GM23248 (cell line): Measurements from ENCODE around the gene LCE7A. TPM values are rescaled to one million over a fixed set of nuclear protein-coding genes. Genes with fewer than 3 reads are reported as not detected.
A peak's percentile ranks its signal among the peaks of the same experiment; 100 is the strongest.

ENCODE experiments used
- DNase-seq: peaks from one replicate; pipeline ENCODE4 v3.0.0-alpha.2; 2015
- H2AFZ ChIP-seq: fragments of 200-600 bp; sonication (generic); 2 replicates; pipeline ENCODE4 v1.6.1; 2016; ENCODE audit warnings: antibody characterized with exemption
- H3F3A ChIP-seq: fragments of 200-600 bp; sonication (generic); 2 replicates; pipeline ENCODE4 v1.6.1; 2016; ENCODE audit warnings: mild to moderate bottlenecking, antibody characterized with exemption, mixed run types; ENCODE audit not compliant: insufficient read depth
- H3K27ac ChIP-seq: fragments of 200-600 bp; sonication (generic); 2 replicates; pipeline ENCODE4 v1.5.1; 2016; ENCODE audit warnings: mild to moderate bottlenecking
- H3K27me3 ChIP-seq: fragments of 200-600 bp; sonication (generic); replicated peaks from 2 replicates; pipeline ENCODE4 v1.6.1; 2016; ENCODE audit warnings: mild to moderate bottlenecking; ENCODE audit not compliant: insufficient read depth
- H3K36me3 ChIP-seq: fragments of 200-600 bp; sonication (generic); 2 replicates; pipeline ENCODE4 v1.6.1; 2016; ENCODE audit warnings: low read depth, mild to moderate bottlenecking
- H3K4me1 ChIP-seq: fragments of 200-600 bp; sonication (generic); 2 replicates; pipeline ENCODE4 v1.6.1; 2016; ENCODE audit warnings: mild to moderate bottlenecking; ENCODE audit not compliant: insufficient read depth
- H3K4me2 ChIP-seq: fragments of 200-600 bp; sonication (generic); one replicate; pipeline ENCODE4 v1.6.1; 2016; ENCODE audit warnings: mild to moderate bottlenecking; ENCODE audit not compliant: unreplicated experiment
- H3K4me3 ChIP-seq: fragments of 200-600 bp; sonication (generic); 2 replicates; pipeline ENCODE4 v1.5.1; 2016; ENCODE audit warnings: mild to moderate bottlenecking
- H3K79me2 ChIP-seq: fragments of 200-600 bp; sonication (generic); 2 replicates; pipeline ENCODE4 v1.6.1; 2016; ENCODE audit warnings: mild to moderate bottlenecking; ENCODE audit not compliant: insufficient read depth
- H3K9ac ChIP-seq: fragments of 200-600 bp; sonication (generic); 2 replicates; pipeline ENCODE4 v1.6.1; 2016; ENCODE audit warnings: mild to moderate bottlenecking
- H3K9me2 ChIP-seq: fragments of 200-600 bp; sonication (generic); 2 replicates; pipeline ENCODE4 v1.6.1; 2016; ENCODE audit warnings: mixed run types, mild to moderate bottlenecking, moderate library complexity; ENCODE audit not compliant: insufficient read depth
- H3K9me3 ChIP-seq: fragments of 200-600 bp; sonication (generic); one replicate; pipeline ENCODE4 v1.6.1; 2017; ENCODE audit warnings: low read depth
- H4K20me1 ChIP-seq: fragments of 200-600 bp; sonication (generic); 2 replicates; pipeline ENCODE4 v1.6.0; 2016; ENCODE audit not compliant: insufficient read depth
- EZH2 ChIP-seq: fragments of 200-600 bp; sonication (generic); IDR thresholded peaks from 2 replicates; pipeline ENCODE4 v1.6.1; 2018; ENCODE audit warnings: antibody characterized with exemption, mild to moderate bottlenecking; ENCODE audit not compliant: insufficient read depth, poor library complexity, severe bottlenecking
- EZH2phosphoT487 ChIP-seq: fragments of 200-600 bp; sonication (generic); IDR thresholded peaks from 2 replicates; pipeline ENCODE4 v1.6.1; 2018; ENCODE audit warnings: antibody characterized with exemption, moderate library complexity, mild to moderate bottlenecking, low read depth; ENCODE audit not compliant: insufficient read depth
- WGBS, 2 experiments: methylation state at CpG; one replicate each; pipeline ENCODE4 v1.1.6; 2015 to 2017; ENCODE audit warnings: low lambda C conversion rate in 2 of 2, low coverage in 1 of 2; ENCODE audit errors: missing lambda C conversion rate in 2 of 2; 5-methylcytosine and 5-hydroxymethylcytosine counted together
- in situ Hi-C: fragments of 300-500 bp; cut with MboI; formaldehyde crosslinking; loops from 2 replicates; pipeline ENCODE4 v1.15.0; 2020
- polyA plus RNA-seq: library from polyadenylated mRNA; unstranded; fragments of >200 nt; fragmentation: Nextera tagmentation; extraction: Ambion mirVana; gene quantifications from 2 replicates; pipeline ENCODE4 v1.2.1, GENCODE V29; 2016
- total RNA-seq: library from RNA; depleted of rRNA; stranded (reverse); fragments of >200 nt; shearing (Covaris generic); gene quantifications from 2 replicates; pipeline ENCODE4 v1.2.3, GENCODE V29; 2014

The LCE7A gene
- total and polyA plus RNA-seq, 2 experiments from 2014 or later, result not detected

DNA sequence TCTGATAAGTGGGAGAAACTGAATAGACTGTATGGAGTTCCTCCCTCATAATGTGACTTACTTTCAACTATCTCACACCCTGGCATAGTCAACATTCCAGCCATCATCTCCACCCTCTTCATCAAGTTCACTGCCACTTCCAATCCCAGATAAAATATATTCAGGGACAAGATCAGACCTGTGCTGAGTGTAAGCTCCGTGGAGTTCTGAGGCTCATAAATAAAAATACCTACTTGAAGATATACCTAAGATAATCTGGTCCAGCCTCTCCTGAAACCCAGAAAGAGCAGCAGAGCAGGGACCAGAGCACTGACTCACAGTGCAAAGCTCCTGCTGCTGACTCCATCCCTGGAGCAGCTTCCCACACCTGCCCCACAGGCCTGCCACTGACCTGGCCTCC lies 1.7 kb upstream of the LCE7A start:
- Histone ChIP-seq H2AFZ (no peak overlapping the region), H3K9me2 (no peaks in the 10 kb centered on the region), H3K4me3 (no peak overlapping the region), H3K27me3 (no peaks in the 10 kb centered on the region), H3K9me3 (no peaks in the 10 kb centered on the region), H3K4me1 (peaks cover 11% of the 10 kb centered on the region), H3K36me3 (no peaks in the 10 kb centered on the region), H3F3A (no peaks in the 10 kb centered on the region), H4K20me1 (no peaks in the 10 kb centered on the region), H3K27ac (no peak overlapping the region), H3K9ac (no peak overlapping the region), H3K79me2 (no peaks in the 10 kb centered on the region), H3K4me2 (no peak overlapping the region)
- 25 to 29% methylated on average over 1 of the region's 1 CpG for WGBS, 2 experiments
- no peak for DNase-seq
- in situ Hi-C loops, result no loop called here
- no peak for TF ChIP-seq EZH2
- no peak for TF ChIP-seq EZH2phosphoT487

DNA sequence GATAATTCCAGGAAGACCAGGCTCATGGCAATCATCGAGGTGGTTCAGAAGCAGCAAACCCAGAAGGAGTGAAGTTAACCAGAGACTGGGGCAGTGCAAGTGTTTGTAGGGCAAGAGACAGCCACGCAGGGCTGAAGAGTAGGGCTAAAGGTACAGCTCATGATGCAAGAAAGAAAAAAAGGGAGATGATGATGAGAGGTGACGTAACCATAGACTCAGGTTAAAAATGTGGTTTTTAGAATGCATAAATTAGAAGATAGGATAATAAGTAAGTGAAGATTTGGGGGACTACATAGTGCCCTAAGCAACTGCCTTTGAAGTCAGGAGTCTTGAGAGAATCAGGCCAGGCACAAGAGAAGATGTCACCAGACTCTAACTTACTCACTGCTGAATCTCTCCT lies 333 bp downstream of the LCE7A start:
- H3K9ac ChIP-seq, result no peak overlapping the region
- H3K36me3 ChIP-seq, result no peaks in the 10 kb centered on the region
- no peak overlapping the region for H3K4me3 ChIP-seq
- H3K4me2 ChIP-seq, result no peak overlapping the region
- no peaks in the 10 kb centered on the region for H4K20me1 ChIP-seq
- no peak overlapping the region for H3K27ac ChIP-seq
- H3F3A ChIP-seq, result no peaks in the 10 kb centered on the region
- H3K9me2 ChIP-seq, result no peaks in the 10 kb centered on the region
- peak; percentile 10 for DNase-seq
- H3K79me2 ChIP-seq, result no peaks in the 10 kb centered on the region
- peaks cover 11% of the 10 kb centered on the region for H3K4me1 ChIP-seq
- WGBS, 2 experiments, result 42% methylated on average over 3 of the region's 3 CpGs
- no peak for TF ChIP-seq EZH2phosphoT487
- TF ChIP-seq EZH2, result no peak
- no peaks in the 10 kb centered on the region for H3K9me3 ChIP-seq
- H2AFZ ChIP-seq, result no peak overlapping the region
- in situ Hi-C loops, result no loop called here
- H3K27me3 ChIP-seq, result no peaks in the 10 kb centered on the region

GRCh38 chr1:152861374-152861773 lies 1.6 kb downstream of the LCE7A start:
- H2AFZ ChIP-seq, result no peak overlapping the region
- DNase-seq, result no peak
- H3K9me3 ChIP-seq, result no peaks in the 10 kb centered on the region
- H4K20me1 ChIP-seq, result no peaks in the 10 kb centered on the region
- no peaks in the 10 kb centered on the region for H3K4me1 ChIP-seq
- H3K79me2 ChIP-seq, result no peaks in the 10 kb centered on the region
- H3F3A ChIP-seq, result no peaks in the 10 kb centered on the region
- no peak overlapping the region for H3K27ac ChIP-seq
- H3K27me3 ChIP-seq, result no peaks in the 10 kb centered on the region
- in situ Hi-C loops, result no loop called here
- TF ChIP-seq EZH2 (no peak), EZH2phosphoT487 (no peak)
- WGBS, 2 experiments, result 37 to 41% methylated on average over 4 of the region's 4 CpGs
- H3K4me3 ChIP-seq, result no peak overlapping the region
- no peak overlapping the region for H3K9ac ChIP-seq
- no peaks in the 10 kb centered on the region for H3K9me2 ChIP-seq
- H3K4me2 ChIP-seq, result no peak overlapping the region
- no peaks in the 10 kb centered on the region for H3K36me3 ChIP-seq

DNA sequence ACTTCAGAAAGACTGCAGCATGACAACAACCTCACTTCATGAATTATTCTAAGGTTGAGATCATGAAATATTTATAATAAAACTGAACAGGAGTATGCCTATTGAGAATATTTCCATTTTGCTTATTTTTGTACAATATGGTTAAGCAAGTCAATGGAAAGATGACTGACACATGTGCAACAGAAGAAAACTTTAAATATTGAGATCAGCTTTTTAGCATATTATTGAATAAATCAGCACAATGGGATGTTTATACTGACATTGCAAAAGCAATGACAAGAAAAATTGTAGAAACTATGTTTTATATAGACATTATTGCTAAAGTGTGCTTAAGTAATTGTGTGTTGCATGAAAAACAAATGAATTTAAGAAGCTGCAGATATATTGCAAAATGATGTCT lies 4.6 kb downstream of the LCE7A start:
- H3K4me1 ChIP-seq, result no peaks in the 10 kb centered on the region
- H3K36me3 ChIP-seq, result no peaks in the 10 kb centered on the region
- H3F3A ChIP-seq, result no peaks in the 10 kb centered on the region
- TF ChIP-seq EZH2 (no peak), EZH2phosphoT487 (no peak)
- H3K27ac ChIP-seq, result no peak overlapping the region
- no peak overlapping the region for H2AFZ ChIP-seq
- no peak overlapping the region for H3K4me3 ChIP-seq
- no peaks in the 10 kb centered on the region for H3K27me3 ChIP-seq
- H3K9me2 ChIP-seq, result no peaks in the 10 kb centered on the region
- no peak overlapping the region for H3K9ac ChIP-seq
- in situ Hi-C loops, result no loop called here
- no peaks in the 10 kb centered on the region for H3K79me2 ChIP-seq
- H3K4me2 ChIP-seq, result no peak overlapping the region
- no peak for DNase-seq
- H3K9me3 ChIP-seq, result no peaks in the 10 kb centered on the region
- no peaks in the 10 kb centered on the region for H4K20me1 ChIP-seq

GRCh38 chr1:152866321-152866720 lies 6.5 kb downstream of the LCE7A start:
- Histone ChIP-seq H3K36me3 (no peaks in the 10 kb centered on the region), H3K27me3 (no peaks in the 10 kb centered on the region), H3K4me2 (no peak overlapping the region), H2AFZ (no peak overlapping the region), H3K79me2 (no peaks in the 10 kb centered on the region), H3K27ac (no peak overlapping the region), H3K4me1 (no peaks in the 10 kb centered on the region), H3K9ac (no peak overlapping the region), H3F3A (no peaks in the 10 kb centered on the region), H4K20me1 (no peaks in the 10 kb centered on the region), H3K9me3 (no peaks in the 10 kb centered on the region), H3K4me3 (no peak overlapping the region), H3K9me2 (no peaks in the 10 kb centered on the region)
- 45 to 58% methylated on average over 2 of the region's 2 CpGs for WGBS, 2 experiments
- in situ Hi-C loops, result no loop called here
- DNase-seq, result peak; percentile 7
- TF ChIP-seq EZH2, result no peak
- no peak for TF ChIP-seq EZH2phosphoT487
